ENCODE results near the gene EPG5.
A peak's percentile ranks its signal among the peaks of the same experiment; 100 is the strongest.
"Not testable (repeated sequence)": the region's sequence is repeated elsewhere in the genome, so short reads cannot be mapped to it uniquely, and the experiment has no call there.

Gene EPG5

GRCh38 chr18:45836242-45837205 is 130.6 kb downstream of the EPG5 start:
- DNase-seq, result no peak

GRCh38 chr18:45835057-45835636 is 132.0 kb downstream of the EPG5 start:
- DNase-seq, result peak; percentile 17

DNA sequence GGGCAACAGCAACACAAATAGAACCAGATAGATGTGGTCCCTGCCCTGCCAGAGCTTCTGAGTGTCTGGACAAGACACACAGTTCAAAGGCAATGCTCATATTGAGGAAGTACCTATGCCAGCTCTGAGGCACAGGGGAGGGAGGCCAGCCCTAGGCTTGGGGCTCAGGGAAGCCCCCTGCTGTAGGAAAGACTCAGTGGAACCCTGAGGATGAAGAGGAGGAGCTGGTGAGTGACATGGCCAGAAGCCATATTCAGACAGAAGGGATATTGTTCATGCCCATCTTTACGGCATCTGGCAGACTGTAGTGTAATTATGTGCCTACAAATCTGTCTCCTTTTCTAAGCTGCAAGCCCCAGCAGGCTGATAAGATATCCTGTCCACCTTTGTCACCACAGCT is 132.8 kb downstream of the EPG5 start:
- DNase-seq, result no peak

- no peak for DNase-seq
Measured at GRCh38 chr18:45833846-45834245, 133.3 kb downstream of the EPG5 start.

- DNase-seq, result no peak
Measured at GRCh38 chr18:45830917-45831316, 136.2 kb downstream of the EPG5 start.

DNA sequence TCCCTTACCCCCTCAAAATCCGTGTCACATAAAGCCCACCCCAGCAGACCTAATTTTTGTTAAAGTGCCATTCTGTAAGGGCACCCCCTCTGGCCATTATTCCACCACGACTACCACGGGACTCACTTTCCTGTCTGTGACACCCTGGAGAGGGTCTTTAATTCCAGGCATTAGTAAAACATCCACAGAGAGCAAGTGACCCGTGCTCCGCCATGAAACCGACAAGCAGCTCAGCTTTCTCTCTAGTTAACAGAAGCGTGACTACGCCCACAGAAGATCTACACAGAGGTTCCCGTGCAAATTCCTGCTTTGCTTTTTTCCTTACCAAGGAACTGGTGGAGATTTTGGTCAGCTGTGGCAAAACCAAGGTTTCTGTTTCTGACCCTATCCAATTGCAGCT is 137.3 kb downstream of the EPG5 start:
- no peak for DNase-seq

- DNase-seq, result peak; percentile 65
Measured at GRCh38 chr18:45828917-45829811, 138.0 kb downstream of the EPG5 start.

DNA sequence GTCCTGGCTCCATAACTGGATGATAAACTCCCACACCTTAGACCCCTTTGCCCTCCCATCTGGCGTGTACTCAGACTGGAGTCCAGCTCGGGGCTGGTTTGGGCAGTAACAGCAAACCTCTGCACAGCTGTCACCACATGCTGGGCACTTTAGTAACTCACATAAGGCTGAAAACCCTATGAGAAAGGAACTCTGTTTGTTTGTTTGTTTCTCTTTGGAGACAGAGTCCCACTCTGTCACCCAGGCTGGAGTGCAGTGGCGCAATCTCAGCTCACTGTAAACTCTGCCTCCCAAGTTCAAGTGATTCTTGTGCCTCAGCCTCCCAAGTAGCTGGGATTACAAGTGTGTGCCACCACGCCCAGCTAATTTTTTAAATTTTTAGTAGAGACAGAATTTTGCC is 140.4 kb downstream of the EPG5 start:
- not testable (repeated sequence) for DNase-seq

GRCh38 chr18:45826084-45826483 is 141.0 kb downstream of the EPG5 start:
- DNase-seq, result no peak

DNA sequence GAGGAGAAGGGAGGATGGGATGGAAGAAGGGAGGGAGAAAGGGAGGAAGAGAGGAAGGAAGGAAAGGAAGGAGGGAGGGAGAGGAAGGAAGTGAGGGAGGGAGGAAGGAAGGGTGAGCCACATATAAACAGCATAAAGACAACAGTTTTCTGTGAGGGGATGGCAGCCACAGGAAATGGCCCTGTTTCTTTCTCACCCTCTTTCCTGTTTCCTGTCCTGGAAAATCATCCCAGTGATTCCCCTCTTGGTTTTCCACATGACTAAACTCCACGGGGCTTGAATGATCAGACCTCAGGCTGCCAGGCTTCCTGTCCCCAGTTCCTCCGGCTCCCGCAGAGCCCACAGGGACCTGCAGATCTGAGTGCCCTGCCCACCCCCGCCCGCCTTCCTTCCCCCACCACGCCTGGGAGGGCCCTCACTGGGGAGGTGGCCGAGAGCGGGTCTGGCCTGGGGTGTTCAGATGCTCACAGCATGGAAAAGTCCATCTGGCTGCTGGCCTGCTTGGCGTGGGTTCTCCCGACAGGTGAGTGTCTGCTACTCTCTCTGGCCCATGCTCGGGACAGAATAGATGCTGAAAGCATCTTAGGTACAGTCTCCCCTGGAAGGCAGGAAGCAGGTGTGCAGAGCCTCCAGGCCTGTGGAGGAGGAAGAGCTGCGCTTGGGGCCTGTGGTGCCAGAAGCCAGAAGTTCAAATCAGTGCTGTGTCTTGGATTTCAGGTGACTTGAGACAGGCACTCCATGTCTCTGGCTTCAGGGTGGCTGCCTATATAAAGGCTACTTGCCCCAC is 141.7 kb downstream of the EPG5 start, which contains the start of gene SIGLEC15:
SIGLEC15 (plus strand) TSS at position 418 of the 787 bp plus-strand sequence; CDS start at position 472, 54 bp downstream.
- DNase-seq, result peak; percentile 46

DNA sequence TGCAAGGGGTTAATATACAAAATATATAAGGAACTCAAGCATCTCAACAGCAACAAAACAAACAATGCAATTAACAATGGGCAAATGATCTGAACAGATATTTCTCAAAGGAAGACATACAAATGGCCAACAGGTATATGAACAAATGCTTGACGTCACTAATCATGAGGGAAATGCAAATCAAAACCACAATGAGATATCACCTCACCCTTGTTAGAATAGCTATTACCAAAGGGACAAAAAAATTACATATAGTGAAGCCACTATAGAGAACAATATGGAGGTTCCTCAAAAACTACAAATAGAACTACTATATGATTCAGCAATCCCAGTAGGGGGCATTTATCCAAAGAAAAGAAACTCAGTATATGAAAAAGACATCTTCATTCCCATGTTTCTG is 145.4 kb downstream of the EPG5 start:
- DNase-seq, result no peak

GRCh38 chr18:45821026-45821425 is 146.1 kb downstream of the EPG5 start:
- DNase-seq, result no peak

DNA sequence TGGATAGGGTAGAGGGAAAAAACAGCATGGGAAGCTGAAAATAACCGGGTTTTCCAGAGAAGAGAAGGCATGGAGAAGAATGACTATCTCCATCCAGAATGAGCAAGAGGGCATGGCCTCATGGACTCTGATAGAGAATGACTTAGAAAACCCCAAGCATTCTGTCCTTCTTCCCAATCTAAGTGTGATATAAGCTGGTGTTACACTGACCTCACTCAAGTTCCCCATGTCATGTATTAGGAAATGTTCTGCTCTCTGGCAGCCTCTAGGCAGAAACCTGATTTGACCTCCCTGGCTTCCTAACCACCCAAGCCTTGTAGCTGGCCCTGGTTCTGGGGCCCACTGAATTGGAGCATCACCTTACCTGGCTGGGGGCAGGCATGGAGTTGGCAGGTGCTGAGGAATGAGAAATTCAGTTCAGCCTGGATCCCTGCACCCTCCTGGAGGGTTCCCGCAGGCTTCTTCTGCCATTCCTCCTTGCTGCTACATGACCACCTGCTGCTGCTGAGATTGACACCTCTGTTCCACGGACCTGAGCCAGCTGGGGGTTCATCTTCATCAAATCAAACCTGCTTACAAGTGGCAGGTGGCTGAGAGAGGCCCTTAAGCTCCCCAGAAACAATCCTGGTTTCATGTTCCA is 146.9 kb downstream of the EPG5 start:
- no peak for DNase-seq

GRCh38 chr18:45818765-45819164 is 148.4 kb downstream of the EPG5 start:
- not testable (repeated sequence) for DNase-seq

- no peak for DNase-seq
Measured at GRCh38 chr18:45817543-45817942, 149.6 kb downstream of the EPG5 start.

- DNase-seq, result not testable (repeated sequence)
Measured at GRCh38 chr18:45814733-45815132, 152.4 kb downstream of the EPG5 start.

DNA sequence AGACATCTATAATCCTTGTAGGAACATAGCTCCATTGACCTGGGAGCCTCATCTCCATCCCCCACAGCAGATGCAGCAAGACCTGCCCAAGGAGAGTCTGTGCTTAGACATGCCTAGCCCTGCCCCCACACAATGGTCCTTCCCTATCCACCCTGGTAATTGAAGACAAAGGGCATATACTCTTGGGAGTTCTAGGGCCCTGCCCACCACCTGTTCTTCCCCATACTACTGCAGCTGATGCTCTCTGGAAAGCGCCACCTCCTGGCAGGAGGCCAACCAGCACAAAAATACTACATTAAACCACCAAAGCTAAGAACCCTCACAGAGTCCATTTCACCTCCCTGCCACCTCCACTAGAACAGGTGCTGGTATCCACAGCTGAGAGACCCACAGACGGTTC is 160.0 kb downstream of the EPG5 start:
- not testable (repeated sequence) for DNase-seq

- peak; percentile 67 for DNase-seq
Measured at GRCh38 chr18:45806226-45806625, 160.9 kb downstream of the EPG5 start.

GRCh38 chr18:45805551-45805950 is 161.6 kb downstream of the EPG5 start:
- no peak for DNase-seq

- no peak for DNase-seq
Measured at GRCh38 chr18:45802814-45803492, 164.2 kb downstream of the EPG5 start.

DNA sequence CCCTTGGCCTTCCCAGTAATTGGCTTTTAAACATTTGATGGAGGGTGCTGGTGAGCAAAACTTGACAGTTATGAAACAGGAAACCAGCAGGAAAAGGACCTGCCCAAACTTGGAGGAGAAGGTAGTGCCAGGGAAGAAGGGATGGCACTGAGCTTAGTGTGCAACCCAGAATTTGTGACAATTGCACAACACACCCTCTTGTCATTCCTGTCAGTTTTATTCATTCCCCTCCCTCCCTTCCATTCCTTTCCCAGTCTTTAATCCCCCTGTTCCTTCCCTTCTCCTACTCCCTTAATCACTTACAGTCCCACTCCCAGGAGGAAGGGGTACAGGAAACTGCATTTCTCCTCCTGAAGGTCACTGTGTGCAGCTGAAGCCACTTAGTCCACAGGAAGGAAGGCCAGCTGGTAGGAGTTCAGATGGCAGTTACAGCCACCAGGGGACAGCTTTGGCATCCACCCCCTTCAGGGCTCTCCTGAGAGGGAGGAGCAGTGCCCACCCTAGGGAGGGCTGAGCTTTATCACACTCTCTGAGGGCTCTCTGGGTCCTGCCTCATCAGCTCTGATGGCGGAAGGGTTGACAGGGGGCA is 165.6 kb downstream of the EPG5 start:
- no peak for DNase-seq

All from GDM1 (cell line).